Common myeloid progenitor, CD34-positive (primary cell): ENCODE measurements around the gene PRKX.
"Not testable (repeated sequence)": the region's sequence is repeated elsewhere in the genome, so short reads cannot be mapped to it uniquely, and the experiment has no call there.

Experiments used
- CTCF ChIA-PET: fragments of 350-600 bp; sonication (Branson Sonifier 250); formaldehyde crosslinking; loops from one replicate; lab custom pipeline; 2021; ENCODE audit warnings: antibody characterized with exemption; lab: Charles Lee
- POLR2A ChIA-PET: fragments of 350-600 bp; sonication (Branson Sonifier 250); formaldehyde crosslinking; loops from one replicate; lab custom pipeline; 2021; ENCODE audit warnings: antibody characterized with exemption; lab: Charles Lee
- DNase-seq, 3 donors: peaks; one replicate each; pipeline versions ENCODE4 v3.0.0 to v3.0.0-alpha.2; 2013
- H3K27ac ChIP-seq, 2 experiments: 1 replicate in 1 of 2; 2 replicates in 1 of 2; pipeline ENCODE4 v1.7.0; 2013; ENCODE audit warnings: inconsistent platforms in 2 of 2, low read length in 2 of 2, mild to moderate bottlenecking in 2 of 2, low read depth in 1 of 2, moderate library complexity in 1 of 2; ENCODE audit not compliant: severe bottlenecking in 2 of 2, insufficient read depth in 1 of 2, poor library complexity in 1 of 2
- H3K27me3 ChIP-seq, 5 experiments: replicated peaks in 2 of 5; 1 replicate in 3 of 5; 2 replicates in 2 of 5; pipeline versions ENCODE4 v1.6.1 to v1.7.0; 2013; ENCODE audit warnings: low read length in 4 of 5, mild to moderate bottlenecking in 2 of 5, moderate library complexity in 2 of 5, inconsistent platforms in 1 of 5; ENCODE audit not compliant: insufficient read depth in 5 of 5, control insufficient read depth in 4 of 5
- H3K36me3 ChIP-seq, 4 experiments: 1 replicate in 2 of 4; 2 replicates in 2 of 4; pipeline versions ENCODE4 v1.6.1 to v1.7.0; 2013; ENCODE audit warnings: low read length in 3 of 4, control low read depth in 1 of 4, mild to moderate bottlenecking in 1 of 4; ENCODE audit not compliant: control insufficient read depth in 4 of 4, insufficient read depth in 4 of 4
- H3K4me1 ChIP-seq, 4 experiments: 1 replicate in 3 of 4; 2 replicates in 1 of 4; pipeline versions ENCODE4 v1.6.1 to v1.7.1; 2013; ENCODE audit warnings: low read length in 3 of 4, mild to moderate bottlenecking in 3 of 4, control low read depth in 1 of 4, inconsistent platforms in 1 of 4, moderate library complexity in 1 of 4; ENCODE audit not compliant: control insufficient read depth in 4 of 4, insufficient read depth in 4 of 4; ENCODE audit errors: control extremely low read depth in 1 of 4
- H3K4me3 ChIP-seq, 7 experiments: 1 replicate in 4 of 7; 2 replicates in 3 of 7; pipeline versions ENCODE4 v1.5.1 to v1.7.0; 2013; ENCODE audit warnings: mild to moderate bottlenecking in 7 of 7, low read length in 6 of 7, moderate library complexity in 6 of 7, inconsistent platforms in 2 of 7, low read depth in 2 of 7, control low read depth in 1 of 7; ENCODE audit not compliant: insufficient read depth in 4 of 7, control insufficient read depth in 1 of 7; ENCODE audit errors: extremely low read depth in 1 of 7
- H3K9me3 ChIP-seq, 5 experiments: 1 replicate in 4 of 5; 2 replicates in 1 of 5; pipeline versions ENCODE4 v1.6.1 to v1.7.1; 2013; ENCODE audit warnings: low read length in 4 of 5, mild to moderate bottlenecking in 2 of 5, inconsistent platforms in 1 of 5, low read depth in 1 of 5, moderate library complexity in 1 of 5; ENCODE audit not compliant: control insufficient read depth in 4 of 5, insufficient read depth in 2 of 5; ENCODE audit errors: control extremely low read depth in 1 of 5
- WGBS: methylation state at CpG from one replicate; pipeline ENCODE4 v1.1.5; 2013; ENCODE audit not compliant: insufficient coverage; 5-methylcytosine and 5-hydroxymethylcytosine counted together

Gene PRKX

GRCh38 chrX:3611744-3612143 lies 101.7 kb downstream of the PRKX start:
- peaks cover 2 to 16% (median 13%) of the 10 kb centered on the region in 4 experiments for H3K36me3 ChIP-seq
- H3K4me3 ChIP-seq, H3K27ac ChIP-seq, DNase-seq, CTCF ChIA-PET, H3K9me3 ChIP-seq, H3K4me1 ChIP-seq, POLR2A ChIA-PET, H3K27me3 ChIP-seq: not testable (repeated sequence)
- no CpG with 5 or more reads among the region's 6 CpGs for WGBS

GRCh38 chrX:3609810-3610209 lies 103.6 kb downstream of the PRKX start:
- Histone ChIP-seq H3K4me1 (no peaks in the 10 kb centered on the region), H3K9me3 (no peaks in the 10 kb centered on the region), H3K4me3 (no peak overlapping the region), H3K36me3 (peaks cover 2 to 16% (median 7%) of the 10 kb centered on the region in 4 experiments), H3K27ac (no peak overlapping the region), H3K27me3 (no peaks in the 10 kb centered on the region)
- 100% methylated on average over 2 of the region's 4 CpGs for WGBS
- POLR2A ChIA-PET, result no interaction called here
- DNase-seq, result no peak
- CTCF ChIA-PET, result no interaction called here

GRCh38 chrX:3603026-3603661 lies 110.3 kb downstream of the PRKX start:
- H3K4me3 ChIP-seq, result no peak overlapping the region
- H3K4me1 ChIP-seq, result no peaks in the 10 kb centered on the region
- WGBS, result 96% methylated on average over 8 of the region's 10 CpGs
- ChIA-PET POLR2A (no interaction called here), CTCF (no interaction called here)
- peaks cover 0 to 3% (median 3%) of the 10 kb centered on the region in 4 experiments for H3K36me3 ChIP-seq
- H3K27me3 ChIP-seq, result no peaks in the 10 kb centered on the region
- no peak overlapping the region for H3K27ac ChIP-seq
- no peaks in the 10 kb centered on the region for H3K9me3 ChIP-seq
- no peak for DNase-seq

- 98% methylated on average over 5 of the region's 7 CpGs for WGBS
- no peaks in the 10 kb centered on the region for H3K27me3 ChIP-seq
- no peaks in the 10 kb centered on the region for H3K4me1 ChIP-seq
- no peak for DNase-seq
- no peak overlapping the region for H3K4me3 ChIP-seq
- H3K9me3 ChIP-seq, result peaks cover 0 to 2% (median 0%) of the 10 kb centered on the region in 5 experiments
- ChIA-PET CTCF (no interaction called here), POLR2A (no interaction called here)
- no peaks in the 10 kb centered on the region for H3K36me3 ChIP-seq
- H3K27ac ChIP-seq, result no peak overlapping the region
These were observed 113.5 kb downstream of the PRKX start for GRCh38 chrX:3599802-3600430.

GRCh38 chrX:3598709-3599108 lies 114.7 kb downstream of the PRKX start:
- CTCF ChIA-PET, result no interaction called here
- H3K4me1 ChIP-seq, result no peaks in the 10 kb centered on the region
- H3K36me3 ChIP-seq, result no peaks in the 10 kb centered on the region
- WGBS, result 97% methylated on average over 5 of the region's 6 CpGs
- no peak for DNase-seq
- no peaks in the 10 kb centered on the region for H3K27me3 ChIP-seq
- H3K9me3 ChIP-seq, result peaks cover 0 to 2% (median 0%) of the 10 kb centered on the region in 5 experiments
- POLR2A ChIA-PET, result no interaction called here
- no peak overlapping the region for H3K27ac ChIP-seq
- no peak overlapping the region for H3K4me3 ChIP-seq

GRCh38 chrX:3598046-3598605 lies 115.3 kb downstream of the PRKX start:
- H3K4me3 ChIP-seq, result no peak overlapping the region
- ChIA-PET POLR2A (no interaction called here), CTCF (no interaction called here)
- H3K4me1 ChIP-seq, result no peaks in the 10 kb centered on the region
- H3K9me3 ChIP-seq, result peaks cover 0 to 2% (median 0%) of the 10 kb centered on the region in 5 experiments
- WGBS, result 100% methylated on average over 2 of the region's 3 CpGs
- H3K27me3 ChIP-seq, result no peaks in the 10 kb centered on the region
- no peak for DNase-seq
- no peak overlapping the region for H3K27ac ChIP-seq
- H3K36me3 ChIP-seq, result no peaks in the 10 kb centered on the region

- POLR2A ChIA-PET, result no interaction called here
These were observed 121.3 kb downstream of the PRKX start for GRCh38 chrX:3592184-3592583.

More at GRCh38 chrX:3592184-3592583, 121.3 kb downstream of the PRKX start:
- 56% methylated on average over 11 of the region's 12 CpGs for WGBS
- no peaks in the 10 kb centered on the region for H3K4me1 ChIP-seq
- CTCF ChIA-PET, result no interaction called here
- H3K36me3 ChIP-seq, result no peaks in the 10 kb centered on the region
- no peak overlapping the region for H3K4me3 ChIP-seq
- no peaks in the 10 kb centered on the region for H3K9me3 ChIP-seq
- H3K27ac ChIP-seq, result no peak overlapping the region
- DNase-seq, result no peak
- no peaks in the 10 kb centered on the region for H3K27me3 ChIP-seq
